ENCODE data around the gene DCBLD1. TPM values are rescaled to one million over a fixed set of nuclear protein-coding genes. Genes with fewer than 3 reads are reported as not detected.
A peak's percentile ranks its signal among the peaks of the same experiment; 100 is the strongest.
"Not testable (repeated sequence)": the region's sequence is repeated elsewhere in the genome, so short reads cannot be mapped to it uniquely, and the experiment has no call there.

Gene DCBLD1
- total RNA-seq, 1 donor: 29.7 TPM

DNA sequence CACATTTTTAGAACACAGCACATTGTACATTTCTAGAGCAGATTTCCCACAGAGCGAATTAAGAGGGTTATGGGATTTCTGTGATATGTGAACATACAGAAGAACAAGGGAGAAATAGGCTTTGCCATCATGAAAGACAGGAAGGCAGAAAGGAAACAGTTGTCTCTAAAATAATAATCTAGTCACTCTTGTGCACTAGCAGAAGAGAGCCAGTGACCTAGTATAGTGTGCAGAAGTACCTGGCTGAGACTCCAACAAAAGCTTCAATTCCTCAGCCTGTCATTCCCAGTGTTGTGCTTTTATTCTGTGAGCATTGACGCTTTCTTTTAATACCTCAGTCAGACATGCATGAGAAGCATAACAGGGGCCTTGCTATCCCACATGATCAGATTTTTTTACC is 17.8 kb upstream of the DCBLD1 start:
- Histone ChIP-seq H4K20me1 (ENCODE audit: insufficient read depth, low read length) (no peaks in the 10 kb centered on the region), H2AFZ (ENCODE audit: low read length) (no peak overlapping the region), H3K79me2 (ENCODE audit: insufficient read depth, low read length) (no peaks in the 10 kb centered on the region), H3K9me3 (ENCODE audit: low read depth, low read length) (no peaks in the 10 kb centered on the region), H3K4me3 (ENCODE audit: insufficient read depth, low read length) (no peak overlapping the region), H3K36me3 (ENCODE audit: insufficient read depth, low read length) (no peaks in the 10 kb centered on the region), H3K27ac (ENCODE audit: low read depth, low read length) (peak overlapping the region; percentile 88), H3K27me3 (ENCODE audit: insufficient read depth, low read length) (no peaks in the 10 kb centered on the region), H3K4me2 (ENCODE audit: insufficient read depth, low read length) (no peak overlapping the region), H3K4me1 (ENCODE audit: insufficient read depth, low read length) (peaks cover 14% of the 10 kb centered on the region)
- TF ChIP-seq, protein P1, sequence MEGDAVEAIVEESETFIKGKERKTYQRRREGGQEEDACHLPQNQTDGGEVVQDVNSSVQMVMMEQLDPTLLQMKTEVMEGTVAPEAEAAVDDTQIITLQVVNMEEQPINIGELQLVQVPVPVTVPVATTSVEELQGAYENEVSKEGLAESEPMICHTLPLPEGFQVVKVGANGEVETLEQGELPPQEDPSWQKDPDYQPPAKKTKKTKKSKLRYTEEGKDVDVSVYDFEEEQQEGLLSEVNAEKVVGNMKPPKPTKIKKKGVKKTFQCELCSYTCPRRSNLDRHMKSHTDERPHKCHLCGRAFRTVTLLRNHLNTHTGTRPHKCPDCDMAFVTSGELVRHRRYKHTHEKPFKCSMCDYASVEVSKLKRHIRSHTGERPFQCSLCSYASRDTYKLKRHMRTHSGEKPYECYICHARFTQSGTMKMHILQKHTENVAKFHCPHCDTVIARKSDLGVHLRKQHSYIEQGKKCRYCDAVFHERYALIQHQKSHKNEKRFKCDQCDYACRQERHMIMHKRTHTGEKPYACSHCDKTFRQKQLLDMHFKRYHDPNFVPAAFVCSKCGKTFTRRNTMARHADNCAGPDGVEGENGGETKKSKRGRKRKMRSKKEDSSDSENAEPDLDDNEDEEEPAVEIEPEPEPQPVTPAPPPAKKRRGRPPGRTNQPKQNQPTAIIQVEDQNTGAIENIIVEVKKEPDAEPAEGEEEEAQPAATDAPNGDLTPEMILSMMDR (IDR thresholded peaks at IDR 0.05; ENCODE audit: extremely low read depth, low read depth, low read length): no peak
- DNase-seq (ENCODE audit: insufficient read length, low spot score, missing footprints): no peak

DNA sequence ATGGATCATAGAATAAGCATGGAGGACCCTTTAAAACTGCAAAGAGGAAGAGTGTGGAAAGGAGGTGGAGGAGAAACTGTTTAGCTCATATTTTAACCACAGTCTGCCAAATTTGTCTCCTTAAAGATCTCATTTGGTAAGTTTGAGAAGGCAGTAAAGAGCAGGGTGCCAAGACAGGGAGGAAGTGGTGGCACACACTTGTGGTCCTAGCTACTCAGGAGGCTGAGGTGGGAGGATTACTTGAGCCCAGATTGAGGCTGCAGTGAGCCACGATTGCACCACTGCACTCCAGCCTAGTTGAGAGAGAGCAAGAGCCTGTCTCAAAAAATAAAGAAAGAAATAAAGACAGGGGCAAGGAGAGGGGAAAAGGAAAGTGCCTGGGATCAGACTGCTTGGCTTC is 16.8 kb upstream of the DCBLD1 start:
- Histone ChIP-seq H3K27me3 (ENCODE audit: insufficient read depth, low read length) (no peaks in the 10 kb centered on the region), H3K4me1 (ENCODE audit: insufficient read depth, low read length) (peaks cover 14% of the 10 kb centered on the region), H2AFZ (ENCODE audit: low read length) (no peak overlapping the region), H3K9me3 (ENCODE audit: low read depth, low read length) (no peaks in the 10 kb centered on the region), H3K36me3 (ENCODE audit: insufficient read depth, low read length) (no peaks in the 10 kb centered on the region), H3K79me2 (ENCODE audit: insufficient read depth, low read length) (no peaks in the 10 kb centered on the region), H3K4me2 (ENCODE audit: insufficient read depth, low read length) (no peak overlapping the region), H4K20me1 (ENCODE audit: insufficient read depth, low read length) (no peaks in the 10 kb centered on the region), H3K4me3 (ENCODE audit: insufficient read depth, low read length) (no peak overlapping the region), H3K27ac (ENCODE audit: low read depth, low read length) (no peak overlapping the region)
- TF ChIP-seq, protein P1 (IDR thresholded peaks at IDR 0.05; ENCODE audit: extremely low read depth, low read depth, low read length): no peak
- DNase-seq (ENCODE audit: insufficient read length, low spot score, missing footprints): peak; percentile 53

DNA sequence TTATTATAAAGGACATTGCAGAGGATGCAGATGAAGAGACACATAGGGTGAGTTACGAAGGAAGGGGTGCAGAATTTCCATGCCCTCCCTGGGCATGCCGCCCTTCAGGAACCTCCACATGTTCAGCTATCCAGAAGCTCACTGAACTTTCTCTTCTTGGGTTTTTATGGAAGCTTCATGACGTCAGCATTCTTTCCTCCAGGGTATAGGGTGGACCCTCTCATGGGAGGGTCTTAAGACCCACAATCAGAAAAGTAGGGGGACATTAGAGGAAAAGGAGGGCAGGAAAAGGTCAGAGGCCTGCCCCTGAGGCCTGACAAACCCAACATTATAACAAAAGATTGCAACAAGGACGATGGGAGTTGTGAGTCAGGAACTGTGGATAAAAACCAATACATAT is 14.6 kb upstream of the DCBLD1 start:
- H3K4me3 ChIP-seq (ENCODE audit: insufficient read depth, low read length): no peak overlapping the region

DNA sequence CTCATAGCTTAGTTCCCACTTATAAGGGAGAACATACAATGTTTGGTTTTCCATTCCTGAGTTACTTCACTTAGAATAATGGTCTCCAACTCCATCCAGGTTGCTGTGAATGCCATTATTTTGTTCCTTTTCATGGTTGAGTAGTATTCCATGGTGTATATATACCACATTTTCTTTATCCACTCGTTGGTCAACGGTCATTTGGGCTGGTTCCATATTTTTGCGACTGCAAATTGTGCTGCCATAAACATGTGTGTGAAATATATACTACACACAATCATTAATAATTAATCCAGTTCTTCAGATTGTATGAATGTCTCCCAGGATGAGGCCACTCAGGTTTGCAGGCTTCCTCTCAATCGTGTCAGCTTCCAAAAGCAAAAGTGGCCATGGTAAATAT is 13.9 kb upstream of the DCBLD1 start:
- H3K36me3 ChIP-seq (ENCODE audit: insufficient read depth, low read length); H3K9me3 ChIP-seq (ENCODE audit: low read depth, low read length); H3K4me2 ChIP-seq (ENCODE audit: insufficient read depth, low read length); H3K27ac ChIP-seq (ENCODE audit: low read depth, low read length); H4K20me1 ChIP-seq (ENCODE audit: insufficient read depth, low read length); H3K27me3 ChIP-seq (ENCODE audit: insufficient read depth, low read length); H3K4me3 ChIP-seq (ENCODE audit: insufficient read depth, low read length); DNase-seq (ENCODE audit: insufficient read length, low spot score, missing footprints); H2AFZ ChIP-seq (ENCODE audit: low read length); H3K79me2 ChIP-seq (ENCODE audit: insufficient read depth, low read length): not testable (repeated sequence)
- peaks cover 12% of the 10 kb centered on the region for H3K4me1 ChIP-seq (ENCODE audit: insufficient read depth, low read length)

More for the DNA sequence above, 14.6 kb upstream of the DCBLD1 start:
- H3K27me3 ChIP-seq (ENCODE audit: insufficient read depth, low read length): no peaks in the 10 kb centered on the region
- no peaks in the 10 kb centered on the region for H3K36me3 ChIP-seq (ENCODE audit: insufficient read depth, low read length)
- no peaks in the 10 kb centered on the region for H4K20me1 ChIP-seq (ENCODE audit: insufficient read depth, low read length)
- no peaks in the 10 kb centered on the region for H3K9me3 ChIP-seq (ENCODE audit: low read depth, low read length)
- TF ChIP-seq, protein P1 (IDR thresholded peaks at IDR 0.05; ENCODE audit: extremely low read depth, low read depth, low read length): no peak
- no peak overlapping the region for H3K27ac ChIP-seq (ENCODE audit: low read depth, low read length)
- no peak overlapping the region for H3K4me2 ChIP-seq (ENCODE audit: insufficient read depth, low read length)
- no peak overlapping the region for H2AFZ ChIP-seq (ENCODE audit: low read length)
- H3K4me1 ChIP-seq (ENCODE audit: insufficient read depth, low read length): peaks cover 14% of the 10 kb centered on the region
- DNase-seq (ENCODE audit: insufficient read length, low spot score, missing footprints): no peak
- H3K79me2 ChIP-seq (ENCODE audit: insufficient read depth, low read length): no peaks in the 10 kb centered on the region

All from osteoblast (primary cell).